IgD-negative memory B cell (primary cell): Measurements from ENCODE around the gene NR3C2. TPM values are rescaled to one million over a fixed set of nuclear protein-coding genes. Genes with fewer than 3 reads are reported as not detected.

Experiments
- H3K27ac Mint-ChIP-seq, 3 donors: one replicate each; pipeline ENCODE4 v1.8.0; 2020 to 2022; ENCODE audit warnings: mild to moderate bottlenecking in 3 of 3, mixed read lengths in 3 of 3, moderate library complexity in 1 of 3
- H3K27me3 Mint-ChIP-seq: one replicate; pipeline ENCODE4 v1.8.0; 2021; ENCODE audit warnings: mixed read lengths
- H3K36me3 Mint-ChIP-seq: one replicate; pipeline ENCODE4 v1.8.0; 2020; ENCODE audit warnings: mild to moderate bottlenecking, mixed read lengths
- H3K4me1 Mint-ChIP-seq, 3 donors: one replicate each; pipeline ENCODE4 v1.8.0; 2020 to 2022; ENCODE audit warnings: mixed read lengths in 3 of 3, mild to moderate bottlenecking in 1 of 3
- H3K4me3 Mint-ChIP-seq, 4 donors: one replicate each; pipeline ENCODE4 v1.8.0; 2020 to 2022; ENCODE audit warnings: mild to moderate bottlenecking in 4 of 4, mixed read lengths in 4 of 4, moderate library complexity in 3 of 4
- H3K9me3 Mint-ChIP-seq, 3 donors: one replicate each; pipeline ENCODE4 v1.8.0; 2020 to 2021; ENCODE audit warnings: mixed read lengths in 3 of 3, mild to moderate bottlenecking in 1 of 3
- polyA plus RNA-seq: library from polyadenylated mRNA; unstranded; fragments of 300-500 nt; fragmentation: Illumina TruSeq; gene quantifications from one replicate; pipeline ENCODE4 v1.2.3, GENCODE V29; 2021

NR3C2 gene
- polyA plus RNA-seq, 1 donor from 2014 or later, result 2.3 TPM

- H3K9me3 Mint-ChIP-seq, result no peaks in the 10 kb centered on the region
- H3K4me1 Mint-ChIP-seq, result peaks cover 4 to 23% (median 15%) of the 10 kb centered on the region in 3 donors
- peak overlapping the region in 1 of 3 donors; percentile 7 for H3K27ac Mint-ChIP-seq
Measured at GRCh38 chr4:148415500-148415899, 26.7 kb downstream of the NR3C2 start.

GRCh38 chr4:148412460-148412994 is 29.7 kb downstream of the NR3C2 start:
- peaks cover 2 to 14% (median 6%) of the 10 kb centered on the region in 3 donors for H3K4me1 Mint-ChIP-seq
- H3K4me3 Mint-ChIP-seq, result no peak overlapping the region
- H3K9me3 Mint-ChIP-seq, result no peaks in the 10 kb centered on the region
- H3K27ac Mint-ChIP-seq, result no peak overlapping the region
- H3K27me3 Mint-ChIP-seq, result no peaks in the 10 kb centered on the region
- H3K36me3 Mint-ChIP-seq, result peaks cover 6% of the 10 kb centered on the region

More at GRCh38 chr4:148415500-148415899, 26.7 kb downstream of the NR3C2 start:
- H3K27me3 Mint-ChIP-seq, result no peaks in the 10 kb centered on the region
- H3K36me3 Mint-ChIP-seq, result peaks cover 6% of the 10 kb centered on the region
- H3K4me3 Mint-ChIP-seq, result no peak overlapping the region

- Mint-ChIP-seq H3K4me1 (peaks cover 0 to 4% (median 1%) of the 10 kb centered on the region in 3 donors), H3K4me3 (no peak overlapping the region), H3K36me3 (no peaks in the 10 kb centered on the region), H3K27me3 (no peaks in the 10 kb centered on the region), H3K27ac (no peak overlapping the region), H3K9me3 (no peaks in the 10 kb centered on the region)
Measured at GRCh38 chr4:148405161-148405893, 36.9 kb downstream of the NR3C2 start.

- Mint-ChIP-seq H3K4me1 (peaks cover 0 to 8% (median 3%) of the 10 kb centered on the region in 3 donors), H3K27me3 (no peaks in the 10 kb centered on the region), H3K4me3 (no peak overlapping the region), H3K27ac (no peak overlapping the region), H3K36me3 (peaks cover 3% of the 10 kb centered on the region), H3K9me3 (no peaks in the 10 kb centered on the region)
Measured at GRCh38 chr4:148398988-148399387, 43.2 kb downstream of the NR3C2 start.

- H3K27me3 Mint-ChIP-seq, result no peaks in the 10 kb centered on the region
- H3K36me3 Mint-ChIP-seq, result peaks cover 5% of the 10 kb centered on the region
- peaks cover 0 to 9% (median 4%) of the 10 kb centered on the region in 3 donors for H3K4me1 Mint-ChIP-seq
- H3K9me3 Mint-ChIP-seq, result no peaks in the 10 kb centered on the region
- no peak overlapping the region for H3K4me3 Mint-ChIP-seq
- no peak overlapping the region for H3K27ac Mint-ChIP-seq
Measured at GRCh38 chr4:148397771-148398170, 44.4 kb downstream of the NR3C2 start.

GRCh38 chr4:148396986-148397673 is 45.1 kb downstream of the NR3C2 start:
- H3K27ac Mint-ChIP-seq, result no peak overlapping the region
- H3K27me3 Mint-ChIP-seq, result no peaks in the 10 kb centered on the region

GRCh38 chr4:148395771-148396170 is 46.4 kb downstream of the NR3C2 start:
- Mint-ChIP-seq H3K27me3 (no peaks in the 10 kb centered on the region), H3K27ac (no peak overlapping the region), H3K4me1 (peaks cover 0 to 9% (median 4%) of the 10 kb centered on the region in 3 donors), H3K4me3 (no peak overlapping the region), H3K36me3 (peaks cover 5% of the 10 kb centered on the region), H3K9me3 (no peaks in the 10 kb centered on the region)

More at GRCh38 chr4:148396986-148397673, 45.1 kb downstream of the NR3C2 start:
- Mint-ChIP-seq H3K36me3 (peaks cover 5% of the 10 kb centered on the region), H3K4me3 (no peak overlapping the region), H3K4me1 (peaks cover 0 to 11% (median 6%) of the 10 kb centered on the region in 3 donors), H3K9me3 (no peaks in the 10 kb centered on the region)

GRCh38 chr4:148391056-148391455 is 51.2 kb downstream of the NR3C2 start:
- H3K9me3 Mint-ChIP-seq, result no peaks in the 10 kb centered on the region
- no peak overlapping the region for H3K27ac Mint-ChIP-seq
- no peak overlapping the region for H3K4me3 Mint-ChIP-seq
- H3K27me3 Mint-ChIP-seq, result no peaks in the 10 kb centered on the region
- peaks cover 0 to 14% (median 3%) of the 10 kb centered on the region in 3 donors for H3K4me1 Mint-ChIP-seq
- peaks cover 3% of the 10 kb centered on the region for H3K36me3 Mint-ChIP-seq

GRCh38 chr4:148390311-148390710 is 51.9 kb downstream of the NR3C2 start:
- Mint-ChIP-seq H3K9me3 (no peaks in the 10 kb centered on the region), H3K4me3 (no peak overlapping the region), H3K27ac (no peak overlapping the region), H3K4me1 (peaks cover 0 to 19% (median 3%) of the 10 kb centered on the region in 3 donors), H3K36me3 (peaks cover 3% of the 10 kb centered on the region), H3K27me3 (no peaks in the 10 kb centered on the region)

GRCh38 chr4:148380291-148380690 is 61.9 kb downstream of the NR3C2 start:
- Mint-ChIP-seq H3K27me3 (no peaks in the 10 kb centered on the region), H3K27ac (no peak overlapping the region), H3K4me3 (no peak overlapping the region), H3K9me3 (peaks cover 0 to 7% (median 2%) of the 10 kb centered on the region in 3 donors), H3K36me3 (no peaks in the 10 kb centered on the region), H3K4me1 (peaks cover 5 to 11% (median 8%) of the 10 kb centered on the region in 3 donors)

- H3K27ac Mint-ChIP-seq, result peak overlapping the region in 2 of 3 donors; percentile 76 to 94
- H3K4me3 Mint-ChIP-seq, result peak overlapping the region; percentile 10 to 82 (median 46)
- no peaks in the 10 kb centered on the region for H3K36me3 Mint-ChIP-seq
- H3K27me3 Mint-ChIP-seq, result no peaks in the 10 kb centered on the region
- H3K9me3 Mint-ChIP-seq, result peaks cover 0 to 7% (median 2%) of the 10 kb centered on the region in 3 donors
- H3K4me1 Mint-ChIP-seq, result peaks cover 5 to 15% (median 8%) of the 10 kb centered on the region in 3 donors
Measured at GRCh38 chr4:148376151-148376550, 66.1 kb downstream of the NR3C2 start.

- Mint-ChIP-seq H3K27me3 (no peaks in the 10 kb centered on the region), H3K27ac (peak overlapping the region in 1 of 3 donors; percentile 94), H3K4me3 (peak overlapping the region in 2 of 4 donors; percentile 63 to 82), H3K36me3 (no peaks in the 10 kb centered on the region), H3K4me1 (peaks cover 5 to 15% (median 8%) of the 10 kb centered on the region in 3 donors), H3K9me3 (peaks cover 0 to 7% (median 2%) of the 10 kb centered on the region in 3 donors)
Measured at GRCh38 chr4:148375584-148375983, 66.6 kb downstream of the NR3C2 start.

- H3K27ac Mint-ChIP-seq, result no peak overlapping the region
- H3K4me3 Mint-ChIP-seq, result no peak overlapping the region
- H3K4me1 Mint-ChIP-seq, result peaks cover 7 to 20% (median 8%) of the 10 kb centered on the region in 3 donors
- no peaks in the 10 kb centered on the region for H3K36me3 Mint-ChIP-seq
- H3K27me3 Mint-ChIP-seq, result no peaks in the 10 kb centered on the region
- H3K9me3 Mint-ChIP-seq, result no peaks in the 10 kb centered on the region
Measured at GRCh38 chr4:148373093-148373492, 69.1 kb downstream of the NR3C2 start.

- Mint-ChIP-seq H3K27me3 (no peaks in the 10 kb centered on the region), H3K36me3 (no peaks in the 10 kb centered on the region), H3K4me1 (peaks cover 0 to 16% (median 7%) of the 10 kb centered on the region in 3 donors), H3K9me3 (no peaks in the 10 kb centered on the region), H3K4me3 (no peak overlapping the region), H3K27ac (no peak overlapping the region)
Measured at GRCh38 chr4:148369919-148370318, 72.3 kb downstream of the NR3C2 start.

GRCh38 chr4:148367756-148368155 is 74.5 kb downstream of the NR3C2 start:
- Mint-ChIP-seq H3K27ac (peak overlapping the region in 1 of 3 donors; percentile 46), H3K9me3 (no peaks in the 10 kb centered on the region), H3K4me1 (peaks cover 0 to 16% (median 7%) of the 10 kb centered on the region in 3 donors), H3K27me3 (no peaks in the 10 kb centered on the region), H3K36me3 (peaks cover 2% of the 10 kb centered on the region), H3K4me3 (no peak overlapping the region)
